ENCODE results near the gene CELSR2.

CELSR2 gene

GRCh38 chr1:109265016-109265415 is 15.7 kb downstream of the CELSR2 start:
- no peak for DNase-seq (ENCODE audit: low read depth in 2 of 2)

DNA sequence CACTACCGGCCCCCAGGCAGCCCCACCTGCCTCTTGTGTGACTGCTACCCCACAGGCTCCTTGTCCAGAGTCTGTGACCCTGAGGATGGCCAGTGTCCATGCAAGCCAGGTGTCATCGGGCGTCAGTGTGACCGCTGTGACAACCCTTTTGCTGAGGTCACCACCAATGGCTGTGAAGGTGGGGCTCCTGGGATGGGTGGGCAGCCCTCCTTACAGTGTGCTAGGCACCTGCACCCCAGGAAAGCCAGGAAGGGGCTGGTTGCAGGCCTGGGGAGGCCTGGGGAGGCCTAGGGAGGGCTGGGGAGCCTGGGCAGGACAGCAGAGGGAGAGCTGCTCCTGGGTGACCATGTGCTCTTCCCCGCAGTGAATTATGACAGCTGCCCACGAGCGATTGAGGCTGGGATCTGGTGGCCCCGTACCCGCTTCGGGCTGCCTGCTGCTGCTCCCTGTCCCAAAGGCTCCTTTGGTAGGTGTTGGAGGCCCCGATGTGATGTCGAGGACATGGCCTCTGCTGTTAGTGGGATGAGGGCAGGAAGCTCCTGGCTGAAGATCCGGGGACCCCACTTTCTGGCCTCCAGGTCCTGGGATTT is 16.5 kb downstream of the CELSR2 start:
- DNase-seq (ENCODE audit: low read depth in 2 of 2) = no peak

DNA sequence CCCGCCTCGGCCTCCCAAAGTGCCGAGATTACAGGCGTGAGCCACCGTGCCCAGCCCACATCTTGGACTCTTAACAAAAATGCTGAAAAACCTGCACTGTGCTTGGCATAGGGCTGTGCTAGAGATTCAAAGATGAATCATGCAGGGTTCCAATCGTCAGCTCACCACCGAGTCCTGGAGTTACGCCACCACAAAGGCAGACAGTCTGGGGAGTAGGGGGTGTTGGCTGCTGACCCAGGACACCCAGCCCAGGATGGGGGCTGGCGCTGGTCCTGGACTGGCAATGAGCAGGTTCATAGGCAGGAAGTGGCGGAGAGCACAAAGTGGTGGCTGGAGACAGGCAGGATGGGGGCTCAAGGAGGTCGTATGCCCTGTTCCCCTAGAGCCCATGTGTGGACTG is 17.6 kb downstream of the CELSR2 start:
- no peak for DNase-seq (ENCODE audit: low read depth in 2 of 2)

GRCh38 chr1:109267743-109268300 is 18.5 kb downstream of the CELSR2 start:
- DNase-seq (ENCODE audit: low read depth in 2 of 2) = no peak

GRCh38 chr1:109268431-109269211 is 19.3 kb downstream of the CELSR2 start:
- DNase-seq (ENCODE audit: low read depth in 2 of 2) = no peak

GRCh38 chr1:109269212-109269980 is 20.1 kb downstream of the CELSR2 start:
- no peak for DNase-seq (ENCODE audit: low read depth in 2 of 2)

GRCh38 chr1:109269981-109270622 is 20.8 kb downstream of the CELSR2 start:
- DNase-seq (ENCODE audit: low read depth in 2 of 2) = no peak

DNA sequence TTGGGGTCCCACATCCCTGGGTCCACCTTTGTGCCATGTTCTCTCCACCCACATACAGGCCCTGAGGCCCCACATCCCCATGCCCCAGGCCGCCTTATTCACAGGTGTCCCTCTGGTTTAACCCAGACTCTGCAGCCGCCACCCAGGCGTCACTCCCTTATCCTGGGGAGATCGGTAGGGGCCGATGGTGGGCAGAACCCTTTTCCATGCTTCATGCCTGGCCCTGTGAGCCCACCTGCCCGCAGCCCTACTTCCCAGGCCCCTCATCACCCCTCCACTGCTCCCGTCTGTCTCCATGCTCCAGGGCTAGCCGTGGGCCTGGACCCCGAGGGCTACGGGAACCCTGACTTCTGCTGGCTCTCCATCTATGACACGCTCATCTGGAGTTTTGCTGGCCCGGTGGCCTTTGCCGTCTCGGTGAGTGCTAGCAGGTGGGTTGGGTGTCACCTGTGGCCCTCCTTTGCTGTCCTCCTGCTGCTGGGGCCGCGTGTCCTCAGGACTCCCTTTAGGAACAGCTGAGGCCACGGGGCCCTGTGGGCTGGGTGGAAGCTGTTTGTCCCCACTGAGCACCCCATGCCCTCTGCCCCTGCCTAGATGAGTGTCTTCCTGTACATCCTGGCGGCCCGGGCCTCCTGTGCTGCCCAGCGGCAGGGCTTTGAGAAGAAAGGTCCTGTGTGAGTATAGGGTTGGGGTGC is 21.4 kb downstream of the CELSR2 start:
- no peak for DNase-seq (ENCODE audit: low read depth in 2 of 2)

DNA sequence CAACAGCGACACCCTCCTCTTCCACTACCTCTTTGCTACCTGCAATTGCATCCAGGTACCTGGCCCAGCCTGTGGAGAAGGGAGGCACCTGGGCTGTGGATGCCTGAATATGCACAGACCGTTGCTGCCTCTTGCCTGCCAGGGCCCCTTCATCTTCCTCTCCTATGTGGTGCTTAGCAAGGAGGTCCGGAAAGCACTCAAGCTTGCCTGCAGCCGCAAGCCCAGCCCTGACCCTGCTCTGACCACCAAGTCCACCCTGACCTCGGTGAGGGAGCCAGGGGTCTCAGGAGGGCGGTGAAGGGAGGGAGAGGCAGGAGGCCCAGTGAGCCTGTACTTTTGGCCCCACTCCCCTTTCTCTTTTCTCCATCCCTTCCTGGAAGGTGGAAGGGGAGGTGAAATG is 22.1 kb downstream of the CELSR2 start:
- DNase-seq (ENCODE audit: low read depth in 2 of 2) = no peak

DNA sequence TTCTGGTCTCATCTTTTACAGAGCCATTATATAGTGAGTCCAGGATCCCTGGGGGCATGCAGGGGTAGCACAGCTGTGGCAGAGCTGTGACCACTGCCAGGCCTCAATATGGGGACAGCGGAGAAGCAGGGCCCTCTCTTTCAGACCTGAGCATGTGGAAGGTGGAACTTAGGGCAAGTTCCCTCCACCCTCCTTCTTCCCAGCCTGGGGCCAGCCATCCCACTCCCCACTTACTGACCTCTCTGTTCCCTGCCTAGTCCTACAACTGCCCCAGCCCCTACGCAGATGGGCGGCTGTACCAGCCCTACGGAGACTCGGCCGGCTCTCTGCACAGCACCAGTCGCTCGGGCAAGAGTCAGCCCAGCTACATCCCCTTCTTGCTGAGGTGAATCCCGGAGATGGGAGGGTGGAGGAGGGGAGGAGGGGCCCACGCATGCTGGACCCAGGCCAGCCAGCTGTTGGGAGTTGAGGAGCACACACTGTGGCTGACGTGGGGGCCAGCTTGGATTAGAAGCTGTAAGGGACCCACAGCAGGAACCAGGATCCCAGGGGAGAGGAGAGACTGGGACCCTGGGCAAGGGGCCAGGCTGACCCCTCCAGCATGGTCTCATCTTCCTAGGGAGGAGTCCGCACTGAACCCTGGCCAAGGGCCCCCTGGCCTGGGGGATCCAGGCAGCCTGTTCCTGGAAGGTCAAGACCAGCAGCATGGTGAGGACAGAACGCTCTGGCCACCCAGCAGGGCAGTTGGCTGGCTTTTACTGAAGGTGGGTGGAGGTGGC is 22.9 kb downstream of the CELSR2 start:
- no peak for DNase-seq (ENCODE audit: low read depth in 2 of 2)

DNA sequence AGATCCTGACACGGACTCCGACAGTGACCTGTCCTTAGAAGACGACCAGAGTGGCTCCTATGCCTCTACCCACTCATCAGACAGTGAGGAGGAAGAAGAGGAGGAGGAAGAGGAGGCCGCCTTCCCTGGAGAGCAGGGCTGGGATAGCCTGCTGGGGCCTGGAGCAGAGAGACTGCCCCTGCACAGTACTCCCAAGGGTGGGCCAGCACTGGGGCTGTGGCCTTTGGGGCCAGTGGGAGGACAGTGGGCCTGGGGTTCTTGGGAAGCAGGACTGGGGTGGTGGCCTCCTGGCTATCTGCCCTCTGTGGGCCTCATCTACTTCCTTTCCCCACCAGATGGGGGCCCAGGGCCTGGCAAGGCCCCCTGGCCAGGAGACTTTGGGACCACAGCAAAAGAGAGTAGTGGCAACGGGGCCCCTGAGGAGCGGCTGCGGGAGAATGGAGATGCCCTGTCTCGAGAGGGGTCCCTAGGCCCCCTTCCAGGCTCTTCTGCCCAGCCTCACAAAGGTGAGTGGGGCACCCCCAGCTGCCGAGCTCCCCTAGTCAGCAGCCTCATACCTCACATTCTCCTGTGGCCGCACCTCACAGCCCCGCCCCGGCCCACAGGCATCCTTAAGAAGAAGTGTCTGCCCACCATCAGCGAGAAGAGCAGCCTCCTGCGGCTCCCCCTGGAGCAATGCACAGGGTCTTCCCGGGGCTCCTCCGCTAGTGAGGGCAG is 23.6 kb downstream of the CELSR2 start:
- DNase-seq (ENCODE audit: low read depth in 2 of 2) = no peak

GRCh38 chr1:109273570-109274288 is 24.4 kb downstream of the CELSR2 start:
- no peak for DNase-seq (ENCODE audit: low read depth in 2 of 2)

GRCh38 chr1:109274533-109275476 is 25.5 kb downstream of the CELSR2 start:
- DNase-seq (ENCODE audit: low read depth in 2 of 2) = no peak

DNA sequence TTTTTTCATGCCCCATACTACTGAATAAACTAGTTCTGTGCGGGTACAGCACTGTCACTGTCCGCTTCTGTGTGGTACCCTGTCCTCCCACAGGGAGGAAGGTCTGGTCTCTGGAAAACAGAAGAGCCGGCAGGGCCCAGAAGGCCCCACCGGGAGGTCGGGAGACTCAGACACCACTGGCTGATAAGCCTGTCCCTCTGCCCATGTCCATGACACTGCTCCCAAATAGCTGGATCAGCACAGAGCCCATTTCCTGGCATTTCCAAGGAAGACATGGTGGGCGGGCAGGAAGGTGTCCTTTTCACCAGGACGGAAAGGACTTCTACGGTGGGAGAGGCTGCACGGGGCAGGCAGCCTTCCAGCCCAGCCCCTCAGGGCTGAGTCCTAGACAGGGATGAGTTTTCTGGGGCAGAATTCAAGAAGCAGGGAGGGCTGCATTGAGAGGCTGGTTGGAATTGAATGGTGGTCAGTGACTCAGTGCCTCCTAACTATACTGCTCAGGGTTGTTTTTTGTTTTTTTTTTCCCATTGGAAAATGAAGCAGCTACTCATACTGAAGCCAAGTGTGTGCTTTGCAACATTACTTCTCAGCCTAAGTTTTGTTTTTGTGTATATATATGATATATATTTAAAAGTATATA is 26.5 kb downstream of the CELSR2 start:
- no peak for DNase-seq (ENCODE audit: low read depth in 2 of 2)

DNA sequence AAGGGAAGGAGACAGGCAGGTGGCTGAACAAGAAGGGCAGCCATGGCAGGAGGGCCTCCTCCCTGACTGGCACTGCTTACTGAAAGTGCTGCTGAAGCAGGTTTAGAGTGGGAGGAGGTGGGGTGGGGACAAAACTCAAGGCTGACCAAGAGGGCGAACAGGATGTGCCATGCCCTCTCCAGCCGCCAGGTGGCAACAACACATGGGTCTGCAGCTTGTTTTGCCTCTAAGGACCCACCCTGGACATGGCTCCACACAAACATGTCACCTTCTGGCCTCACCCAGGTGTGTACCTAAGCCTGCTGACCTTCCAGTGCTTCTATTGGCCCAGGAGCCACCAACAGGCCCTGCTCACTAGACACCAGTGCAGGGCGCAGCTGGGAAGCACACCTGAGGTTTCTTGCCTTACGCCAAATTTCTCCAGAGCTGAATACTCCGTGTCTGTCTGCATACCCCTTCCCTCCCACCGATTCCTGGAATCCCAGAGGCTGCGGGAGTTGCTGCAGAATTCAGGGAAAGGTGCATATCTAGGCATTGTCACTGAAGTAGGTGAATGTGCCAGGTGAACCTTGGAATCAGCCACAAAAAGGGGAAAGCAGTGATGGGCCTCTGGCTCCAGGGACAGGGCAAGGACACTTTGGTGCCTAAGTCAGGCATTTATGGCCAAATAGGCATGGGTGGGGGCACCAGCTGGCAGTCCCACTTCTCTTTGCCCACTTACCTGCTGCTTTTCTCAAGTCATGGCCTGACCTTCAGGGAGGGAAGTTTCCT is 28.3 kb downstream of the CELSR2 start:
- peak; percentile 41 to 60 for DNase-seq (ENCODE audit: low read depth in 2 of 2)

GRCh38 chr1:109279615-109280278 is 30.4 kb downstream of the CELSR2 start:
- DNase-seq (ENCODE audit: low read depth in 2 of 2) = no peak
